GM19193 (cell line): Measurements from ENCODE around the gene CATSPERZ.

Experiments
- POLR2A ChIP-seq: IDR thresholded peaks from 4 replicates; pipeline ENCODE4 v1.6.1; 2011; ENCODE audit not compliant: insufficient read depth, insufficient read length; ENCODE audit errors: extremely low read depth

The CATSPERZ gene

DNA sequence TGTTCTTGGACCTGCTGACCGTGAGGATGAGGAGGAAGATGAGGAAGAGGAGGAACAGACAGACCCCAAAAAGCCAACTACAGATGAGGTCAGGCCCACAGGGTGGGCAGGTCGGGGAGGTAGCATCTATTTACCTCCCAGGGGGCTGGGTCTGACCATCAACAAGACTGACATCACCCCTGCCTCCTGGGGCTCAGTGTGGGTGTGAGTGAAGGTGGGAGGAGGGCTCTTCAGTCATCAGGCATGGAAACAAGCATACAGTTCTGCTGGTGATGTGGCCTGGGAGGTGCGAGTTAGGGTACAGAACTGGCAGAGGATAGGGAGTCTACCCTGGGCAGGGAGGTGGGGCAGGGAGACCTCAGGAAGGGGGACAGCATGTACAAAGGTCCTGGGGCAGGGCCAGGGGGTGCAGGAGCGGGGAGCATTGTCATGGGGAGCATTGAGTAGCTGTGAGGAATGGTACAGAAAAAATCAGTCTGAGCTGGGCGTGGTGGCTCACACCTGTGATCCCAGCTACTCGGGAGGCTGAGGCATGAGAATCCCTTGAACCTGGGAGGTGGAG, 39.9 kb upstream of the CATSPERZ start:
- no peak for TF ChIP-seq POLR2A

DNA sequence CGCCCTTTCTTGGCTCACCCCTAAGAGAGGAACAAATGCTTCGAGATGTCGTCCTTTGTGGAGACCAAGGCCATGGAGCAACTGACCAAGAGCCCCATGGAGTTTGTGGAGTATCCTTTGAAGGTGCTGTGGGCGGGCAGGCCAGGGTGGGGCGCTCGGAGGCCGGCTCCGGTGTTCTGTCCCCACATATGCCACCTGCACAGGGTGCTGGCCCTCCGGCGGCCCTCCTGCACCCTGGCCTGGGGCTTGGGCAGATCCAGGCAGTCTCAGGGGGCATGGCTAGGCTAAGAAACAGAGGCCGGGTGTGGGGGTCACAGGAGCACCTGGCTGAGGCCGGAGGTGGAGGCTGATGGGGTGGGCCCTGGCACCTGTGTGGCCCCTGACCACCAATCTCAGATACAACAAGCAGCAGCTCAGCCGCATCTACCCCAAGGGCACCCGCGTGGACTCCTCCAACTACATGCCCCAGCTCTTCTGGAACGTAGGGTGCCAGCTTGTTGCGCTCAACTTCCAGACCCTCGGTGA, 38.5 kb upstream of the CATSPERZ start:
- no peak for TF ChIP-seq POLR2A

DNA sequence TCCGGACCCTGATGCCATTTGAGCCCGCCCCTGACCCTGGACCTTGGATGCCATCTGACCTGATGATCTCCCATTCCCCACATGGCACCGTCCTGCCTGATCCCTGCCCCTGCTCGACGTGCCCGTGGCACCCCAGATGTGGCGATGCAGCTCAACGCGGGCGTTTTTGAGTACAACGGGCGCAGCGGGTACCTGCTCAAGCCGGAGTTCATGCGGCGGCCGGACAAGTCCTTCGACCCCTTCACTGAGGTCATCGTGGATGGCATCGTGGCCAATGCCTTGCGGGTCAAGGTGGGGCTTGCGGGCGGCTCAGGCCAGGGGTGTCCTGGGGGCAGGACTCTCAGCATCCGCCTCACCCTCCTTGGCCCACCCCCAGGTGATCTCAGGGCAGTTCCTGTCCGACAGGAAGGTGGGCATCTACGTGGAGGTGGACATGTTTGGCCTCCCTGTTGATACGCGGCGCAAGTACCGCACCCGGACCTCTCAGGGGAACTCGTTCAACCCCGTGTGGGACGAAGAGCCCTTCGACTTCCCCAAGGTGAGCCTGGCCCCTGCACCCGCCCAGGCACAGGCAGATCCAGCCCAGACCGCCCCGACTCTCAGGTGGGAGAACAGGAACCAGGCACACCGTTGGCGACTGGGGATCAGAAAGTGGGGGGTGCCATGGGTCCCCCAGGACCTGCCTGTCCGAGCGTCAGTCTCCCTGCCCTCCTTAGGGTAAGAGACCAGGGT, 37.7 kb upstream of the CATSPERZ start:
- no peak for TF ChIP-seq POLR2A

DNA sequence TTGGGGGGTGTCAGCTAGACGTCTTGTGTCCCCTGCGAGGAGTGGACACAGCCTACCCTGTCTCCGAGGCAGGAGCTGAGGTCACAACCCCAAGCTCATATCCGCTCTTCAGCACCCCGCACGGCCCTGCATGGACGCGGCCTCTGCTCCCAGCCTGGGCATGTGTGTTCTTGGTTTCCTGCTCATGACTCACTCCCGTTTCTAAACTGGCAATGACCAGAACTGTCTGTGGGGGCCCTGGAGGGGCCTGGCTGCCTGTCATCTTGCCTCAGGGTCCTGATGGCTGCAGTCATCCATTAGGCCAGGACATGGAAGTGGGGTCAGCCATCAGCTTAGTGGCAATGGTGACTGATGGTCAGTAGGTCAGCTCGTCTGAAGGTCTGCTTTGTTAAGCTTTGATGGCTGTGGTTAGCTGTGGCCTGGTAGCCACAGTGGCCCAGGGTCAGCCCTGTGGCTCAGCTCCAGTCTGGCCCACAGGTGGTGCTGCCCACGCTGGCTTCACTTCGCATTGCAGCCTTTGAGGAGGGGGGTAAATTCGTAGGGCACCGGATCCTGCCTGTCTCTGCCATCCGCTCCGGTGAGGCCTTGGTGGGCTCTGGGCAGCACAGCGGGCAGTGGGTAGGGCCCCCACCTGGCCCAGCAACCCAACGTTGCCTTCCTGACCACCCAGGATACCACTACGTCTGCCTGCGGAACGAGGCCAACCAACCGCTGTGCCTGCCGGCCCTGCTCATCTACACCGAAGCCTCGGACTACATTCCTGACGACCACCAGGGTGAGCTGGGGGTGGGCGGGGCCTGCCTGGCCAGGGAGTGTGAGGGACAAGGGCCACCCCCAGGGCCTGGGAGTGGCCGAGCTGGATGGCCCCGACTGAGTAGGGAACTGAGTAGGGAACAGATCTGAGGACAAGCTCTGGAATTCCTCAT, 36.9 kb upstream of the CATSPERZ start:
- TF ChIP-seq POLR2A, result no peak

DNA sequence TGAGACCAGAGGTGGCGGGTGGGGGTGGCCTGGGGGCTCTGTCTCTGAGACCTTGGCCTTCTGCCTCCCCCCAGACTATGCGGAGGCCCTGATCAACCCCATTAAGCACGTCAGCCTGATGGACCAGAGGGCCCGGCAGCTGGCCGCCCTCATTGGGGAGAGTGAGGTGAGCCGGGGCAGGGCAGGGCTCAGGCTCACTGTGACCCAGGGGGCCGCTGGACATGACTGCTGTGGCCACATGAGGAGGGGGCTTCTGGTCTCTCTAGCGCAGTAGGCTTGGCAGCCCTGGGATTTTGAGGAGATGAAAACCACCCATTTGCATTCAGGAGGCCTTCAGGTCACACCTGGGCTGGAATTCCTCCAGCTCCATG, 36.2 kb upstream of the CATSPERZ start:
- TF ChIP-seq POLR2A, result no peak

DNA sequence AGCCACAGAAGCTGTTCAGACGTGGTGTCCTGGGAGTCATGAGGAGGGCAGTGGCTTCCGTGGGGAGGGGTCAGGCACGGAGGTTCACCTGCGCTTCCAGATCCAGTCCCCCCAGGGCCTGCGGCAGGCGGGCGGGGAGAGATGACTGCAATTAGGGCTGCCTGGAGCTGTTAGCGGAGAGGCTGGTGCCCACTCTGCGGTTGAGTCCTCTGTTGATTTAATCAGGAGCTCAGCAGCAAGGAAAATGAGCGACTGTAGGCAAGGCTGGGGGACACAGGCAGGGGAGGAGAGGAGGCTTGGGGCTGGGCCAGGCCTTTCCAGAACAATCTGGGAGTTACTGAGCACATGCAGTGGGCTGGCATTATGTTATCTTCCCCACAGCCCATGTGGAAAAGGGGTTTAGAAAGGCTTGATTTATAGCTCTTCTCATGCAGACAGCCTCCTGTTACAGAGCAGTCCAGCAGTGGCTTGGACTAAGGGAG, 35.7 kb upstream of the CATSPERZ start:
- TF ChIP-seq POLR2A, result no peak

DNA sequence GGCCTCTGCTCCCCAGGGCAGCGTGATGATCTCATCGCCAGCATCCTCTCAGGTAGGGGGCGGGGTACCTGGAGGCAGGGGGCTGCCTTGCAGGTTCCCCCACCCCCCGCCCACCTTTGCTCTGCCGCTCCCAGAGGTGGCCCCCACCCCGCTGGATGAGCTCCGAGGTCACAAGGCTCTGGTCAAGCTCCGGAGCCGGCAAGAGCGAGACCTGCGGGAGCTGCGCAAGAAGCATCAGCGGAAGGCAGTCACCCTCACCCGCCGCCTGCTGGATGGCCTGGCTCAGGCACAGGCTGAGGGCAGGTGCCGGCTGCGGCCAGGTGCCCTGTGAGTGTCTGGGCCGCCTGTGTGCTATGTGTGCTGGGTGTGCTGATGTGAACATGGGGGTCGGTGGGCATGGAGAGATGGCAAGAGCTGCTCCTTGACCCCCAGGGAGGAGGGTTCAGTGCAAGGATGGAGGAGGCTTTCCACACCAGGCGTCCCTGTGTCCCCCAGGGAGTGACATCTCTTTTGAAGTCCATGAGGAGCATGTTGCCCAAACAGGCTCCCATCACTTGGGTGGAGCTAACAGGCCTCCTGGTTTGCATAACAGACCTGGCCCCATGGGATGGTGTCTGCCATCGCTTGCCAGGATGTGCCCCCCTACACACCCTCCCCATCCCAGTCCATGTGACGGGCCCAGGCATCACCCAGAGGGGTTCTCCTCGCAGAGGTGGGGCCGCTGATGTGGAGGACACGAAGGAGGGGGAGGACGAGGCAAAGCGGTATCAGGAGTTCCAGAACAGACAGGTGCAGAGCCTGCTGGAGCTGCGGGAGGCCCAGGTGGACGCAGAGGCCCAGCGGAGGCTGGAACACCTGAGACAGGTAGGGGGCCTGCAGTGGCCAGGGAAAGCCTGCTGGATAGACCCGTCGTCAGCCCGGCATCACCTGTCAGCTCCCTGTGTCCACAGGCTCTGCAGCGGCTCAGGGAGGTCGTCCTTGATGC, 34.7 kb upstream of the CATSPERZ start:
- TF ChIP-seq POLR2A, result no peak

DNA sequence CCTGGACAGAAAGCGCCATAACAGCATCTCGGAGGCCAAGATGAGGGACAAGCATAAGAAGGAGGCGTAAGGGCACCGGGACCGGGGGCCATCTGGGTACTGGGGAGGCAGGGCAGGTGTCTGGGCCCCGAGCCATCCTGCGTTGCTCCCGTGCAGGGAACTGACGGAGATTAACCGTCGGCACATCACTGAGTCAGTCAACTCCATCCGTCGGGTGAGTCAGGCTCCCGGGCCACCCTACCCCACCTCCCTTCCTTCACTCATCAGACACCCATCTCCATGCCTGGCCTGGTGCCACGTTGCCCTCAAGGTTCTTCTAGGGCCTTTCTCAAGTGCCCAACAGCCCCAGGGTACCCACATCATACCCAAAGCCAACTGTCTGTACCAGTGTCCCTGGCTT, 33.8 kb upstream of the CATSPERZ start:
- TF ChIP-seq POLR2A, result no peak

DNA sequence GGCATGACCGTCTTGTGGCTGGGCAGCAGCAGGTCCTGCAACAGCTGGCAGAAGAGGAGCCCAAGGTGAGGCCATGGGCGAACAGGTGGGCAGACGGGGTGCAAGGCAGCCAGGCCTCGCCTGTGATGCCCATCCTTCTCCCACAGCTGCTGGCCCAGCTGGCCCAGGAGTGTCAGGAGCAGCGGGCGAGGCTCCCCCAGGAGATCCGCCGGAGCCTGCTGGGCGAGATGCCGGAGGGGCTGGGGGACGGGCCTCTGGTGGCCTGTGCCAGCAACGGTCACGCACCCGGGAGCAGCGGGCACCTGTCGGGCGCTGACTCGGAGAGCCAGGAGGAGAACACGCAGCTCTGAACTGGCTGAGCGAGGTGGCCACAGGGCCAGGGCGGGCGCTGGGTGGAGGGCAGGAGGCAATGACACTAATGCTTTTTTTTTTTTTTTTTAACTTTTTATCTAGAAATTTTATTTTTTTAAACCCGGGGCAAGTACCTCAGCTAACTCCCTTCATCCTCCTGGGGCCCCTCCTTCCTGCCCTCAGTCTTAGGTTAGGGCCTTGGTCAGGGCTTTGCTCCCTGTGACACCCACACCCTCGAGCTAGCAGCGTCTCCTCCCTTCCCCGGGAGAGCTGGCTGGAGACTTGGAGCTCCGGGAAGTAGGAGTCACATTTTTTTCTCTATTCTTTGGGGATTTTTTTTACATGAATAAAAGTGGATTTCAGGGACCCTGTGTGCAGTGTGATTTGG, 32.8 kb upstream of the CATSPERZ start:
- TF ChIP-seq POLR2A, result no peak

DNA sequence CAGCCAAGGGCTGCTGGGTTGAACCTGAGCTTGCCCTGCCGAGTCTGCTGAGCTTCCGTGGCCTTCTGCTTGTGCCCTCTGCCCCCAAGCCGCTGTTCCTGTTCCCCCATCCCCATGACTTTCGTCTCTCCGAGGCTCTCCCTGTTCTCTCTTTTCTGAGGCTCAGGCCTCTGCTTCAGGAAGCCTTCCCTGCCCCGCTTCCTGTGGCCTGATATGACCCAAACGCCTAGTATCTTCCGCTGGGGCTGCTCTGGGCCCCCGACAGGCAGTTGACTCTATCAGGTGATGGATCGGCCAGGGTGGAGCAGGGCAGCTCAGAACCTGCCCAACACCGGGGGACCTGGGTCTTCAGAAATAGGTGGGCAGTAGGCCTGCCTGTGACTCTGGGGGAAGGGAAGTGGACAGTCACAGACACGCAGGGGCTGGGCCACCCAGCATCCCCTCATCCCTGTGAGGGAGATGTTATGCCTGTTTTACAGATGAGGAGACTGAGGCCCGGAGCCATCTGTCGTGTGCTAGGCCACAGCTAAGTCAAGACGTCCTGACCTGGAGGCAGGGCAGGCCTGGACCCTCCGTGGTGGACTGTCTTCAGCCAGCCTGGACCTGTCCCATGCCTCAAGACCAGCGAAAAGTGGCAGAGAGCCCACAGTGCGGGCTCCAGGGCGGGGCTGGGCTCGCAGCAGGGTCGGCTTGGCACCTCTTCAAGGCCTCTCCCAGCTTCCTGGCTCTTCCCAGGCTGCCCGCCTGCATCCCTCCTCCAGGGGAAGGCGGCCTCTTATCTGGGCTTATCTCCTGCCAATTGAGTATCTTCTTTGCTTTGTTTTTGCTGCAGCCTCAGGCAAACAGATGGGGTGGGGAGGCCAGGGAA, 31.9 kb upstream of the CATSPERZ start:
- TF ChIP-seq POLR2A, result no peak

DNA sequence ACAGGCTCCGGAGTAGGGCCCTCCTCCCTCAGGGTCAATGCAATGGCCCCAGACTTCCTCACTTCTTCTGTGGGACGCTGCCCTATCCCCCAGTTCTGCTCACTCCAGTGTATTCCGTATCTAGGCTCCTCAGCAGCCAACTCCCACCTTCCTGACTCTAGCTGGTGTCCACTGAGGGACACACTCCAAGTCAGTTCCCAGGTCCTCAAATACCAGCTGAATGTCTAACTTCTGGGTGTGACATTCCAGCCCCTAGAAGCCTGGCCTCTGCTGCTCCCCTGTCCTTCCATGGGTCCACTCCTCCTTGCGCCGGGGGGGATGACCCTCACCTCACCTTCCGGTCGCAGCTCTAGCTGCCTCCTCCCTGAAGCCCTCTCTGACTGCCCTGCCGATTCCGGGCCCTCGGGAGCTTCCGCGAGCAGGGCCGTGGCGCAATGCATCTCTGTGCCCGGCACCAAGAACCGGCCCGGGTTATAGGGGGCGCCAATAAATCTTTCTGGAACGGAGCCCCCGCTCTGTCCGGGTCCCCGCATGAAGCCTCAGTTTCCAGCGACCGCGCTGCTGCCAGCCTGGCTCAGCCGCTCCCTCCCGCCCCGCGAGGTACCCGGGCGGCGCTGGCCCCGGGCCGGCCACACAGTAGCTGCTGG, 31.1 kb upstream of the CATSPERZ start:
- TF ChIP-seq POLR2A, result no peak
